GM18505 (cell line): ENCODE results near the gene CADM1.

Experiments
- ATAC-seq: cut with Tn5 transposase; IDR thresholded peaks from one replicate; pipeline ENCODE4 v1.9.1; 2021; ENCODE audit not compliant: unreplicated experiment
- POLR2A ChIP-seq: IDR thresholded peaks from 4 replicates; pipeline ENCODE4 v1.6.1; 2011; ENCODE audit warnings: borderline replicate concordance; ENCODE audit not compliant: insufficient read depth, insufficient read length; ENCODE audit errors: extremely low read depth

The CADM1 gene

DNA sequence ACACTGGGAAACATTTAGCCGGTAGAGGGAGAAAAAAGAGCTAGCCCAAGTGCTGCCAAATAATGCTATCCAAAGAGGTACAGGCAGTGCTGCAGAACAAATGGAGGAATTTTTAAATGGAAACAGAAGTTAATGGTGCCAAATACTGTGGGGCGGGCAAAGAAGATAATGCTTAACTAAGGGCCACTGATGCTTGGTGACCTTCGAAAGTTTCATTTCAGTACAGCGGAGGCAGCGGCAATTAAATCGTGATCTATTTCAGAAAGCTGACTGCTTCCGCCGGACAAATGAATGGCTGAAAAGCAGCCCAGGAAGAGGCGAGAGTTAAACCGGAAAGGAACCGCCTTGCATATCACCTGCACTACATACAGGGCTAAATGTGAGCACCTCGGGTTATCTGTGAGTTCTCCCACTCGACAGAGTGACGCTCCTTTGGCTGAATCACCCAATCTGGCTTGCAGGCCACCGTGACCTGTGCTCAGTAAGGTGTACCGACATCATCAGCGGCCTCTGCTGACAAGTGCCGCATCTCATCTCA lies 42.1 kb downstream of the CADM1 start:
- ATAC-seq, result no peak
- no peak for TF ChIP-seq POLR2A

DNA sequence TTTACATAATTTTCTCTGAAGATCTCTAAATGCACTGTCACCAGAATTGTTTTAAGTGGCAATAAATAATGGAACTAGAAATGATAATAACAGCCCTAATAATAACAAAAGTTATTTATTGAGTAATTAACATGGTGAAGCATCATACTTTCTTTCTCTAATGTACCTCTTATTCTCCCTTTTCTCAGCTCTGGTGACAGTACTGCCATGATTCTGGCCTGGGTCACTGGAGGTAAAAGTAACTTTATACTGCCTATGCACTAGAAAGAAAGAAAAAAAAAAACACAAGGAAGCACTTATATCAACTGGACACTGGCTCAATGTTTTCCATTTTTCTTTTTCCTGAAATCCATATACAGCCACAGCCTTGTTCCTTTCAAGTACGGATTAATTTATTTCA lies 43.7 kb downstream of the CADM1 start:
- no peak for ATAC-seq

DNA sequence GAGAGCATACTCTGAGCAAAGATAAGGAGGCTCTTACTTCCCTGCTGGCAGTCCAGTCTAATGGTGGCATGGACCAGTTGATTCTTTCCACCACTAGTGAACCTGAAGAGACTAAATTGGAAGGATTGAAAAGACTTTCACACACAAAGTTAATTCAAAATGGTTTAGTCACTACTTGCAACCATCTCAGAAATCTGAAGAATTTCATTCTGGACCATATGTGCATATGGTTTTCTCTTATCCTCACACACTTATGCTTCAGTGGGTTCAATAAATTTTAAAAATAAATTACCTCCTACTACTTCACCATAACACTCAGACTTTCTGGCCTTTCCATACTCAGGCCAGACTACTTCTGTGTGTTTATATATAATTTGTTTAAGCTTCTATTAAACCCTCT lies 44.7 kb downstream of the CADM1 start:
- no peak for ATAC-seq
- TF ChIP-seq POLR2A, result no peak

More for the DNA sequence above, 43.7 kb downstream of the CADM1 start:
- no peak for TF ChIP-seq POLR2A

DNA sequence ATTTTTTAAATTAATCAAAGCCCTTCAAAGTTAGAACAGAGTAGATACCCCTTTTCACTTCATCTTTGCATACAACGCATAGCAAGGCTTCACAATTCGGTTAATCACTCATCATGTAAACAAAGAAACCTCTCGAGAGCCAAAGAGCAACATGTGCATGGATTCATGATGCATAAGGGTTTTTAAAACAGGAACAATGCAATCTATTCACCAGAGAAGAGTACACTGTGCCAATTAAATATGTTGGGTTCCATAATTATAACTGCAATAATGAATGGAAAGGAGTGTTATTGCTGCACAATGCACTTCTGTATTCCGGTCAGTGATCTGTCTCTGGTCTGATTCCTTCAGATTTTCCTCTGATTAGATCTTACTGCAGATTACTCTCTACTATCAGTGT lies 45.3 kb downstream of the CADM1 start:
- ATAC-seq, result no peak
- TF ChIP-seq POLR2A, result no peak

DNA sequence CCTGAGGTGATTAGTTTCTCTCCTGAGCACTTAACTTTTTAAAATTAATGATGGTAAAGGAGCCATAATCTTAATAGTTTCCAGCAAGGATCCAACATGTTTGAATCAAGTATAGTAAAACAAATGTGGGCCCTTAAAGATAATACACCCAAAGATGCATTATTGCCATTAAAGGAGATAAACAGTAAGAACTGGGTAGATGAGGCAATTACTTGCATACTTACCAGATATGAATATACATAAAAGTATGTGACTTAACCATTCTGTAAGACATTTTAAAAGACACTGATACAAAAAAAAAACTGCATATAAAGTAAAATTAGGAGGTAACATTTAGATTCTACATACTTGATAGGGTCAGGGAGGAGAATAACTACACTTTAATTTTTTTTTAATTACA lies 48.2 kb downstream of the CADM1 start:
- TF ChIP-seq POLR2A, result no peak
- ATAC-seq, result no peak

DNA sequence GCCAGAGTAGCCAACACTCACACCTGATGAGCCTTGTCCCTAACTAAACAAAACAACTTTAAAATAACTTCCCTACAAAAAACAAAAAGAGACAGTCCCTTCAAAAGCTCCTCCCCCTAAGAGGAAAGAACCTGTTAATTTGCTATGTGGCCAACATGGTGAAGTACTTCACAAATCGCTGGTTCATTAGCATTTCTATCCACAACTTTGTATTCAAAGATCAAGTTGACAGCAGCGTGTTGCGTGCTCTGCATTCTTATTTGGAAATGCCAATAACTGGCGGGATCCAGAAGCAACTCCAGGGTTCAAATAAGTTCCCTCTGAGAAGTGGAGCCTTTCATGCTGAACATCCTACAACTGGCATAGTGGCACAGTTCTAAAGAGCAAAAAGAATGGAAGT lies 48.6 kb downstream of the CADM1 start:
- no peak for TF ChIP-seq POLR2A

DNA sequence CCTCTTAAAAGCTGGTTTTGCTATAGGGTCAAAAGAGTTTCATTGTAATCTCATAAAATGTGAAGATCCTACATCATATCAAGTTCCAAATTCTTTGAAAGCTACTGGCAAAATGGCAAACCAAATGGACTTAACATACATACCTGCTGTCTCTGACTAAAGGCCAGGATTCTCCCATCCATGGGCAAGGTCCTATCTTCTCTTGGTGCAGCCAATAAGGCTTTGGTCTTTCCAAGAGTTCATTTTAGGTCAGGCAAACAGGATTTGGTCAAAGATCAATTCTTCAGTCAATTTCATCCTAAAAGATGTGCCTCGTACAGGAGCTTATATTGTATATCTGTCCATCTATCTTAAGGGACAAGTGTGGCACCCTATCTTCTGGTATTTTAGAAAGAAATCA lies 49.7 kb downstream of the CADM1 start:
- no peak for TF ChIP-seq POLR2A
- no peak for ATAC-seq

More for the DNA sequence above, 48.6 kb downstream of the CADM1 start:
- ATAC-seq, result no peak

DNA sequence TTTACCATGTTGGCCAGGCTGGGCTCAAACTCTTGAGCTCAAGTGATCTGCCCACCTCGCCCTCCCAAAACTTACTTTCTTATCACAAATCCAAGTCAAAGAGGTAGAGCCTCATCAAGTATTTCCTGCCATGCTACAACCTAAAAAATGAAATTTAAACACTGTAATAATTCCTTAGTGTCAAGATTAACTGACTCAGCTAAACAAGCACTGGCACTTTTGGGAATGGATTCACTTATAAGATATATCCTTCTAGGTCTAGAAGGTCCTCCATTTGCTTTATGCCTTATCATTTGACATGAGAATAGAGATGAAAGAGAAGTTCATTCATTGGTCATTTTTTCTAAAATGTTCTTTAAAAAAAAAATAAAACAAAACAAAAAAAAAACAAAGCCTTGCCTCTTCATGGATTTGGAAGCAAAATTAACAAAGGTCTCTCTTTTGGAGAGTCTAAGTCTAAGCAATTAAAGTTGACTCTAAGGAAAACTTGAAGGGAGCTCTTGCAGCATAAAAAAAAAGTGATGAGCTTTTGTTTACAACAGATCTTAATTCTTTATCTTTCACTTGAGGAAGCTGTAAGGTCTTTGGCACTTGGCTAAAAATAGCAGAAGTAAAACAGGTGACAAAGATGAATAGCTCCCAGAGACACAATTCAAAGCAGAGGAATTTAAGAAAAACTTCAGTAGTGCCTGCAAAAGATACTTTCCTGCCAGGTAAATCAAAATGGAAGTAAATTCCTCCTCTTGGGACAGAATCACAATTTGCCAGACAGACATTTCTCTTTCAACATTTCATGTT lies 50.3 kb downstream of the CADM1 start:
- no peak for TF ChIP-seq POLR2A
- ATAC-seq, result no peak

DNA sequence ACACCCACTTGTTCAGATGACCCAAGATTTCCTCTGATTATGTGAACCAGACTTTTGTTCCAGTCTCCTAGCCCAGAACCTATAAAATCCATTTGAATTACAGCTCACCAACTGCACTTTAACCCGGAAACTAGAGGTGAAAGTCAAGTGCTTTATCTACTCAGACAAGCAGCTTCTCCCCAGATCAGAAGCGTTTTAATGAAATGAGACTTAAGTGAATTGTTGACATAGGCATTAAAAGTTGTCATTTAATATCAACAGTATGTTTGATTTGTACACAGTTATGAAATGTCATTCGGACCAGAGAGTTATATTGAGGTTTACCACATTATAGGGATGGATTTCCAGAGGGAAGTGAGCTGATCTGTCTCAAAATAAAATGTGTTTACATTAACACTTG lies 52.0 kb downstream of the CADM1 start:
- no peak for TF ChIP-seq POLR2A

DNA sequence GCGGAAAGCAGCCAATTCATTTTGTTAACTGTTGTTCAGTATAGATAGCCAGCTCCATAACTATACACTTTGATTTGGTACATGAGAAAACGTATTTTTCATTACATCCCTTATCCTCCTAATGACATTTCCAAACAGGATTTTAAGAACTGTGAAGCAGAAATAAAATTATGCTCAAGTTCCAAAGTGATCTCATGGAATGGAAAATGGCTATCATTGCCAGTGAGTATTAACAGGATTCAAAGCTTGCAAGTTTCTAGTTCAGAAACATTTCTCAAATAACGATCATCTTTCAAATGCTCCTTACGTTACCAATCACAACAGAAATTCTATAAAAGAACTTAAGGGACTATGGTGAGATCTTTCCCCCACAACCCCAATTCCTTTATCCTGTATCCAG lies 53.7 kb downstream of the CADM1 start:
- ATAC-seq, result no peak
- no peak for TF ChIP-seq POLR2A

More for the DNA sequence above, 52.0 kb downstream of the CADM1 start:
- ATAC-seq, result no peak

DNA sequence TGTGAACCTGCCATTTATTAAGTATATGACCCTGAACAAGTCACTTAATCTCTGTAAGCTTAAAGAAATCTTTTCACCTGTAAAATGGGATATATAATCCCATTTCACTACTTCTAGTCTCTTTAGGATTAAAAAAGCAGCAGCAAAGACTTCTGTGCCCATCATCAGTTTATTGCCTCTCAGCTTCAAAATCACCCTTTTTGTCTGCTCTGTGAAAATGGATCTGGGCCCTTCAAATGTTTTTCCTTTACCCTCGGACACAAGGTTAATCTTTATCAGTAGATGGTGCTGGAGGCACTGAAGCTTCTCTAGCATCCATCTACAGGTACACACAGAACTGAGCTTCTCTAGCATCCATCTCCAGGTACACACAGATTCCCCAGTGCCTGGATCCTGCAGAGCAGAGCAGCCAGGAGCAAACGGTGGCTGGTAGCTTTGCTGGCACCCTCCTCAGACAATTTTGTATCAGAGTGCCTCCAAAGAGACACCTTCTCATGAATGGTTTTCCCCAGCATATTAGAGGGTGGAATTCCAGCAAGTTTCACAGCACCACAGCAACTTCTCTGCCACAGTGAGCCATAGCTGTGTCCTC lies 56.8 kb downstream of the CADM1 start:
- no peak for ATAC-seq
- TF ChIP-seq POLR2A, result no peak

DNA sequence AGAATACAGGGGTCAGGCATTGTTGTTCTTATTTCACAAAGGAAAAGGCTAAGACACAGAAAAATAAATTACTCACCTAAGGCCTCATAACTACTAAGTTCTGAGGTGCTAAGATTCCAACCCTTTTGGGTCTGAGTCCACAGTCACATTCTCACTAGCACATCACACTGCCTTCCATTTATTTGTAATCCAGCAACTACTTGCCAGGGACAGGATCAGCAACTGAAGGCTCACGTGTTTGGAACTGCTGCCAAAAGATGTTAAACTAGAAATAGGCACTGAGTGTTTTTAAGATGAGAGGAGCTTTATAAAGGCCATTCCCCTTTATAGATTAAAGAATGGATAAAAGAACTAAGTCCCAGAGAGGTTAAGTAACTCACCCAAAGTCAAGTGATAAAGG lies 58.0 kb downstream of the CADM1 start:
- ATAC-seq, result no peak
- no peak for TF ChIP-seq POLR2A

DNA sequence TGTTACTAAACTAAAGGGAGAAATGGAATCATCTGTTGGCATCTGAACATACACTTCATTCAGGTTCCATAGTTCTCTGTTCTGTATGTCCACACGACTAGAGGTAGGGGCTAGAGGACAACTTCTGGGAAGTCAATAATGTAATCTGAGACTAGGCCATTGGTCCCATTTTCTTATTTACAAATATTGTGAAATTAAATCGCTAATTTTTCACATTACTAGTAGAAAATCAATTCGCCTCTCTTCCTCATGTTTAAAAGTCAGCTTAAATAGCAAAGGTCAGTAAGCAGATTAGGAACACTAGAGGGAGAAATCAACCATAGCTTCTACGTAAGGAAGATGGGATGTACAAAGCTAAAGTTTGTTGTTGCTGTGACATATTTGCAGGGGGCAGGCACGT lies 59.7 kb downstream of the CADM1 start:
- TF ChIP-seq POLR2A, result no peak
- ATAC-seq, result no peak

DNA sequence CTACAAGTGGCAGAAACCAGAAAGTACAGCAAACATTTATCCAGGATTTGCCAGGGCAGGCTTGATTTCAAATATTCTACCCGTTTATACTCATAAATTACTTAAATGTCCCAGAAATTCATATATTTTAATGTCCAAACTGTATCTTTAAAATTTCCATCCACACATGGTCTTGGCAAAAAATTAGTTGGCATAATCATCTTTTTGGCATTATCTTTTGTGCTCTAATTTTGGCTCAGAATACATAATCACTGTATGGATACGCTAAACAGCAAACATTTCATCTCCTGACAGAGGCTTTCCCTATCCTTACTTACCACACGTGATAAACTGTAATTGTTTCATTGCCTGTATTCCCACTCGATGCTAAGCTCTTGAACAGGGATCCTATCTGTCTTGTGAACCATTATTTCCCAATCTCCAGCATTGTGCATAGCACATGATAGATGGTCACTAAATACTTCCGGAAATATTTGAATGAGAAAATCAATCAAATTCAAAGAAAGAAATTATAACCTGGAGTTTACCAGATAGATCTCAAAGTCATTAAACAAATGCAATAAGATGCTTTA lies 64.2 kb downstream of the CADM1 start:
- ATAC-seq, result no peak

More for the DNA sequence above, 64.2 kb downstream of the CADM1 start:
- no peak for TF ChIP-seq POLR2A
